ENCODE measurements around the gene TRIM8.

Gene TRIM8

GRCh38 chr10:102634686-102635085 is 9.6 kb upstream of the TRIM8 start:
- no peak for DNase-seq

GRCh38 chr10:102635377-102635776 is 8.9 kb upstream of the TRIM8 start:
- no peak for DNase-seq

GRCh38 chr10:102639537-102639936 is 4.7 kb upstream of the TRIM8 start:
- DNase-seq = no peak

GRCh38 chr10:102641402-102641801 is 2.9 kb upstream of the TRIM8 start:
- DNase-seq = no peak

GRCh38 chr10:102641880-102642735 is 2.2 kb upstream of the TRIM8 start:
- peak; percentile 98 for DNase-seq

GRCh38 chr10:102642736-102643335 is 1.4 kb upstream of the TRIM8 start:
- peak; percentile 53 for DNase-seq

GRCh38 chr10:102643336-102644065 is 778 bp upstream of the TRIM8 start:
- peak; percentile 67 for DNase-seq

- DNase-seq = peak; percentile 86
Measured at GRCh38 chr10:102644646-102645387, 538 bp downstream of the TRIM8 start.

- DNase-seq = peak; percentile 56
Measured at GRCh38 chr10:102645388-102645740, 1.1 kb downstream of the TRIM8 start.

GRCh38 chr10:102645741-102646609 is 1.7 kb downstream of the TRIM8 start:
- DNase-seq = peak; percentile 83

GRCh38 chr10:102646610-102647442 is 2.5 kb downstream of the TRIM8 start:
- DNase-seq = peak; percentile 78

- DNase-seq = no peak
Measured at GRCh38 chr10:102647443-102648268, 3.4 kb downstream of the TRIM8 start.

- DNase-seq = no peak
Measured at GRCh38 chr10:102648269-102648888, 4.1 kb downstream of the TRIM8 start.

- peak; percentile 52 for DNase-seq
Measured at GRCh38 chr10:102648889-102649796, 4.9 kb downstream of the TRIM8 start.

GRCh38 chr10:102649797-102650654 is 5.7 kb downstream of the TRIM8 start:
- no peak for DNase-seq

- no peak for DNase-seq
Measured at GRCh38 chr10:102650655-102651454, 6.6 kb downstream of the TRIM8 start.
